HG03442 (cell line): ENCODE results near the gene SPC24.
"Not testable (repeated sequence)": the region's sequence is repeated elsewhere in the genome, so short reads cannot be mapped to it uniquely, and the experiment has no call there.

Source experiments
- ATAC-seq: cut with Tn5 transposase; IDR thresholded peaks from one replicate; pipeline ENCODE4 v1.9.1; 2021; ENCODE audit warnings: mild to moderate bottlenecking, moderate library complexity; ENCODE audit not compliant: unreplicated experiment

The SPC24 gene

GRCh38 chr19:11192957-11193939 is 37.7 kb upstream of the SPC24 start:
- no peak for ATAC-seq

- ATAC-seq = no peak
Observed at GRCh38 chr19:11191934-11192333, 36.4 kb upstream of the SPC24 start.

- ATAC-seq = no peak
Observed at GRCh38 chr19:11191273-11191755, 35.7 kb upstream of the SPC24 start.

GRCh38 chr19:11190501-11190900 is 34.9 kb upstream of the SPC24 start:
- ATAC-seq = no peak

GRCh38 chr19:11187441-11187840 is 31.9 kb upstream of the SPC24 start:
- no peak for ATAC-seq

GRCh38 chr19:11182994-11183393 is 27.4 kb upstream of the SPC24 start:
- ATAC-seq = no peak

GRCh38 chr19:11181488-11181887 is 25.9 kb upstream of the SPC24 start:
- no peak for ATAC-seq

GRCh38 chr19:11180975-11181374 is 25.4 kb upstream of the SPC24 start:
- ATAC-seq = not testable (repeated sequence)

GRCh38 chr19:11180346-11180745 is 24.8 kb upstream of the SPC24 start:
- ATAC-seq = no peak

- peak; percentile 50 for ATAC-seq
Observed at GRCh38 chr19:11179716-11180297, 24.2 kb upstream of the SPC24 start.

- ATAC-seq = not testable (repeated sequence)
Observed at GRCh38 chr19:11179145-11179465, 23.5 kb upstream of the SPC24 start.

GRCh38 chr19:11177592-11177991 is 22.0 kb upstream of the SPC24 start:
- ATAC-seq = no peak

GRCh38 chr19:11176466-11177193 is 21.0 kb upstream of the SPC24 start:
- ATAC-seq = no peak

- no peak for ATAC-seq
Observed at GRCh38 chr19:11175920-11176319, 20.3 kb upstream of the SPC24 start.

GRCh38 chr19:11174336-11174735 is 18.8 kb upstream of the SPC24 start:
- ATAC-seq = no peak

GRCh38 chr19:11173516-11174155 is 18.1 kb upstream of the SPC24 start:
- no peak for ATAC-seq

GRCh38 chr19:11172576-11172975 is 17.0 kb upstream of the SPC24 start:
- no peak for ATAC-seq

GRCh38 chr19:11171144-11171543 is 15.6 kb upstream of the SPC24 start:
- ATAC-seq = no peak

- ATAC-seq = no peak
Observed at GRCh38 chr19:11169896-11170678, 14.5 kb upstream of the SPC24 start.

- ATAC-seq = no peak
Observed at GRCh38 chr19:11168568-11168967, 13.0 kb upstream of the SPC24 start.
